Right lobe of liver (tissue), 4 donors: ENCODE measurements around the gene ASPHD2.

Source experiments
- CTCF ChIP-seq, 4 donors: fragments of 200-600 bp in 3 of 4; fragments of 450-650 bp in 1 of 4; IDR thresholded peaks; one replicate each; pipeline versions ENCODE4 v1.5.1 to v1.8.0; 2016 to 2022; ENCODE audit warnings: antibody characterized with exemption in 4 of 4, mild to moderate bottlenecking in 2 of 4
- POLR2A ChIP-seq: fragments of 450-650 bp; IDR thresholded peaks from one replicate; pipeline ENCODE4 v1.6.1; 2017; ENCODE audit warnings: antibody characterized with exemption, mild to moderate bottlenecking
- donor health status: DM: no; HTN: no; CAD: no.
- donor health status: DM: no; HTN: no; CAD: no.
- donor health status: DM: no; HTN: yes; CAD: no.

- no peak for TF ChIP-seq POLR2A
- no peak for TF ChIP-seq CTCF (IDR thresholded peaks at IDR 0.05)
Observed at GRCh38 chr22:26416256-26416655, 12.8 kb upstream of the ASPHD2 start.
